Keratinocyte (primary cell): Measurements from ENCODE around the gene BTBD17.

ENCODE experiments used
- CTCF ChIP-seq, 3 experiments: IDR thresholded peaks in 1 of 3; conservative IDR thresholded peaks in 1 of 3; optimal IDR thresholded peaks in 1 of 3; 2 replicates in 2 of 3; 3 replicates in 1 of 3; pipeline versions ENCODE3 to v1.5.1; 2011; ENCODE audit warnings: low read length in 3 of 3, mild to moderate bottlenecking in 3 of 3, moderate library complexity in 2 of 3, control low read depth in 1 of 3, inconsistent platforms in 1 of 3; ENCODE audit not compliant: insufficient read depth in 2 of 3; ENCODE audit errors: extremely low read depth in 1 of 3
- EZH2 ChIP-seq: IDR thresholded peaks from one replicate; pipeline ENCODE4 v1.6.1; 2012; ENCODE audit warnings: inconsistent platforms, mild to moderate bottlenecking, low read length, moderate library complexity

GRCh38 chr17:74332763-74333283, 28.8 kb downstream of the BTBD17 start:
- TF ChIP-seq CTCF (optimal IDR thresholded peaks at IDR 0.05 in 1 of 3, IDR thresholded peaks at IDR 0.05 in 1 of 3, conservative IDR thresholded peaks at IDR 0.05 in 1 of 3; ENCODE audit: extremely low read depth in 1 of 3, insufficient read depth in 2 of 3, low read length in 3 of 3) = no peak
- no peak for TF ChIP-seq EZH2
